Measurements from ENCODE around the gene TNC. TPM values are rescaled to one million over a fixed set of nuclear protein-coding genes. Genes with fewer than 3 reads are reported as not detected.

The TNC gene
- total and polyA plus RNA-seq, 2 donors (not counting 3 experiments of a cell fraction or from before 2014, with no cell fraction given): 0.29 TPM; not detected in 1

GRCh38 chr9:115093520-115093919 is 24.4 kb downstream of the TNC start:
- H3K79me2 ChIP-seq (ENCODE audit: control insufficient read depth, insufficient read depth, low read length): no peaks in the 10 kb centered on the region
- TF ChIP-seq FOS (IDR thresholded peaks at IDR 0.05; ENCODE audit: borderline replicate concordance, insufficient read depth, low read length) (no peak), EZH2 (IDR thresholded peaks at IDR 0.05; ENCODE audit: borderline replicate concordance, low read depth, low read length, severe bottlenecking) (no peak), CTCF (IDR thresholded peaks at IDR 0.05; ENCODE audit: extremely low read depth in 1 of 2, insufficient read depth in 1 of 2, low read depth in 1 of 2, low read length in 2 of 2) (no peak), MAX (IDR thresholded peaks at IDR 0.05; ENCODE audit: insufficient read depth, insufficient read length) (no peak), JUN (IDR thresholded peaks at IDR 0.05; ENCODE audit: borderline replicate concordance, insufficient read depth, insufficient read length, low read depth) (no peak), GATA2 (IDR thresholded peaks at IDR 0.05; ENCODE audit: insufficient read depth, insufficient read length, low read depth, low read length) (no peak), POLR2AphosphoS5 (IDR thresholded peaks at IDR 0.05; ENCODE audit: insufficient read depth, low read depth, low read length) (no peak), POLR2A (IDR thresholded peaks at IDR 0.05; ENCODE audit: low read depth, low read length) (no peak), MYC (IDR thresholded peaks at IDR 0.05; ENCODE audit: low read depth, low read length) (no peak)

More at GRCh38 chr9:115093520-115093919, 24.4 kb downstream of the TNC start:
- no peaks in the 10 kb centered on the region for H3K36me3 ChIP-seq (ENCODE audit: control insufficient read depth in 2 of 2, extremely low read depth in 1 of 2, insufficient read depth in 2 of 2, low read length in 2 of 2)
- no peak overlapping the region for H2AFZ ChIP-seq (ENCODE audit: low read depth, low read length)
- H3K4me2 ChIP-seq (ENCODE audit: insufficient read depth, low read length): no peak overlapping the region
- no peak overlapping the region for H3K4me3 ChIP-seq (replicated peaks in 1 of 3; ENCODE audit: insufficient read depth in 1 of 3, low read depth in 1 of 3, low read length in 3 of 3)
- no peaks in the 10 kb centered on the region for H3K9me1 ChIP-seq (replicated peaks; ENCODE audit: control insufficient read depth, extremely low read depth, insufficient read depth, low read length)
- no peak for FAIRE-seq
- H3K4me1 ChIP-seq (ENCODE audit: control insufficient read depth, extremely low read depth, insufficient read depth, low read length): no peaks in the 10 kb centered on the region
- H3K27ac ChIP-seq (ENCODE audit: insufficient read depth, low read depth, low read length): no peak overlapping the region
- no peak overlapping the region for H3K9ac ChIP-seq (replicated peaks; ENCODE audit: extremely low read depth, insufficient read depth, low read length)
- intact Hi-C loops (cut with micrococcal nuclease) (no loop called here), dilution Hi-C loops (cut with MboI; ENCODE audit: extremely low pct_ligation_motif_present, low sequenced_read_pairs) (no loop called here)
- POLR2A ChIA-PET: no interaction called here
- BruUV-seq (replicated peaks): no TSS peak
- CTCF ChIA-PET: no interaction called here
- H3K27me3 ChIP-seq (ENCODE audit: control insufficient read depth in 2 of 2, insufficient read depth in 2 of 2, low read length in 2 of 2): no peaks in the 10 kb centered on the region
- no peak for DNase-seq (ENCODE audit: low read depth, low spot score)
- no peaks in the 10 kb centered on the region for H3K9me3 ChIP-seq (replicated peaks; ENCODE audit: control insufficient read depth, insufficient read depth, low read length)
- no peaks in the 10 kb centered on the region for H4K20me1 ChIP-seq (replicated peaks; ENCODE audit: control insufficient read depth, extremely low read depth, insufficient read depth, low read length)

Measured in endothelial cell of umbilical vein (primary cell).